Measurements from ENCODE around the gene FEM1A. TPM values are rescaled to one million over a fixed set of nuclear protein-coding genes. Genes with fewer than 3 reads are reported as not detected.
"Not testable (repeated sequence)": the region's sequence is repeated elsewhere in the genome, so short reads cannot be mapped to it uniquely, and the experiment has no call there.

FEM1A gene
- total RNA-seq = 46.5 TPM
- long read RNA-seq, full-length matches to known transcripts = 384 of 386 reads
- long read RNA-seq, partial matches to known transcripts = 0 of 386 reads
- long read RNA-seq, other reads (novel, unspliced or antisense) = 2 of 386 reads

GRCh38 chr19:4791183-4792018 is at the start of gene FEM1A:
Gene FEM1A (plus strand): TSS chr19:4791734. CDS start chr19:4791855, 121 bp downstream.
- intact Hi-C loops (cut with micrococcal nuclease) = no loop called here
- TF ChIP-seq CTCF (IDR thresholded peaks at IDR 0.05; ENCODE audit: borderline replicate concordance) = peak; percentile 100
- DNase-seq = peak; percentile 99
- no peaks in the 10 kb centered on the region for H3K27me3 ChIP-seq (ENCODE audit: low read depth)
- H3K27ac ChIP-seq (replicated peaks) = peak within 1 kb of the TSS; percentile 97
- H3K36me3 ChIP-seq = peaks cover 35% of the 10 kb centered on the region
- peak within 1 kb of the TSS; percentile 96 for H3K4me3 ChIP-seq
- H3K9me3 ChIP-seq (replicated peaks) = no peaks in the 10 kb centered on the region
- peaks cover 52% of the 10 kb centered on the region for H3K4me1 ChIP-seq

GRCh38 chr19:4742723-4743646 is 48.5 kb upstream of the FEM1A start:
- Histone ChIP-seq H3K4me3 (no peak overlapping the region), H3K9me3 (replicated peaks) (no peaks in the 10 kb centered on the region), H3K27me3 (ENCODE audit: low read depth) (peaks cover 3% of the 10 kb centered on the region), H3K4me1 (peaks cover 33% of the 10 kb centered on the region), H3K27ac (replicated peaks) (peak overlapping the region; percentile 60), H3K36me3 (no peaks in the 10 kb centered on the region)
- intact Hi-C loops (cut with micrococcal nuclease) = no loop called here
- no peak for DNase-seq
- TF ChIP-seq CTCF (IDR thresholded peaks at IDR 0.05; ENCODE audit: borderline replicate concordance) = no peak

- no peaks in the 10 kb centered on the region for H3K27me3 ChIP-seq (ENCODE audit: low read depth)
- no peak overlapping the region for H3K4me3 ChIP-seq
- TF ChIP-seq CTCF (IDR thresholded peaks at IDR 0.05; ENCODE audit: borderline replicate concordance) = no peak
- DNase-seq = no peak
- intact Hi-C loops (cut with micrococcal nuclease) = no loop called here
- H3K4me1 ChIP-seq = peaks cover 38% of the 10 kb centered on the region
- peaks cover 6% of the 10 kb centered on the region for H3K9me3 ChIP-seq (replicated peaks)
- no peaks in the 10 kb centered on the region for H3K36me3 ChIP-seq
- H3K27ac ChIP-seq (replicated peaks) = peak overlapping the region; percentile 58
These were observed 46.9 kb upstream of the FEM1A start for GRCh38 chr19:4744451-4745174.

GRCh38 chr19:4745175-4745574 is 46.4 kb upstream of the FEM1A start:
- Histone ChIP-seq H3K27ac (replicated peaks) (peak overlapping the region; percentile 58), H3K4me1 (peaks cover 38% of the 10 kb centered on the region)
- H3K36me3 ChIP-seq; DNase-seq; H3K27me3 ChIP-seq (ENCODE audit: low read depth); intact Hi-C loops (cut with micrococcal nuclease); H3K9me3 ChIP-seq (replicated peaks); H3K4me3 ChIP-seq: not testable (repeated sequence)

- H3K4me1 ChIP-seq = peaks cover 38% of the 10 kb centered on the region
- intact Hi-C loops (cut with micrococcal nuclease) = no loop called here
- no peak overlapping the region for H3K27ac ChIP-seq (replicated peaks)
- H3K4me3 ChIP-seq = no peak overlapping the region
- DNase-seq = no peak
- peaks cover 6% of the 10 kb centered on the region for H3K9me3 ChIP-seq (replicated peaks)
- no peaks in the 10 kb centered on the region for H3K36me3 ChIP-seq
- no peak for TF ChIP-seq CTCF (IDR thresholded peaks at IDR 0.05; ENCODE audit: borderline replicate concordance)
- H3K27me3 ChIP-seq (ENCODE audit: low read depth) = no peaks in the 10 kb centered on the region
These were observed 45.5 kb upstream of the FEM1A start for GRCh38 chr19:4745986-4746385.

Measured in left ventricle myocardium inferior (tissue), 1 donor.